GM12878 (cell line): ENCODE measurements around the gene DELE1.

Source experiments
- CBX3 ChIP-seq: fragments of 200-600 bp; sonication (generic); IDR thresholded peaks from 2 replicates; pipeline ENCODE4 v1.6.1; 2016; ENCODE audit warnings: low read depth, borderline replicate concordance
- CEBPB ChIP-seq, 2 experiments: fragments of 150-350 bp in 1 of 2; IDR thresholded peaks; 2 replicates each; pipeline ENCODE4 v1.6.1; 2012 to 2014; ENCODE audit warnings: low read depth in 2 of 2, low read length in 2 of 2, borderline replicate concordance in 1 of 2, inconsistent platforms in 1 of 2
- EZH2 ChIP-seq: IDR thresholded peaks from 2 replicates; pipeline ENCODE4 v1.6.1; 2012; ENCODE audit warnings: low read depth, mild to moderate bottlenecking, control low read depth, inconsistent platforms, low read length, borderline replicate concordance; ENCODE audit not compliant: control insufficient read depth
- MTA3 ChIP-seq: IDR thresholded peaks from 2 replicates; pipeline ENCODE4 v1.6.1; 2012; ENCODE audit warnings: low read length, inconsistent platforms, borderline replicate concordance
- NR2C2 ChIP-seq: IDR thresholded peaks from 2 replicates; pipeline ENCODE4 v1.6.1; 2011; ENCODE audit warnings: borderline replicate concordance, low read depth; ENCODE audit not compliant: control insufficient read depth, insufficient read length
- POLR2A ChIP-seq: IDR thresholded peaks from 2 replicates; pipeline ENCODE4 v1.6.1; 2011; ENCODE audit warnings: low read depth, mild to moderate bottlenecking, low read length
- RFX5 ChIP-seq: IDR thresholded peaks from 2 replicates; pipeline ENCODE4 v1.6.1; 2011; ENCODE audit warnings: low read depth, low read length, improper control_type of control experiment
- ZNF274 ChIP-seq: IDR thresholded peaks from one replicate; pipeline ENCODE4 v1.8.0; 2011; ENCODE audit not compliant: insufficient read length, insufficient read depth
- ZSCAN29 ChIP-seq: fragments of 450-650 bp; IDR thresholded peaks from 2 replicates; pipeline ENCODE4 v1.6.1; 2017; ENCODE audit warnings: mild to moderate bottlenecking, moderate library complexity
- TF ChIP-seq, protein P1 (sequence below), 3 experiments: IDR thresholded peaks in 2 of 3; conservative IDR thresholded peaks in 1 of 3; 2 replicates each; pipeline ENCODE4 v1.5.1; 2011; ENCODE audit warnings: low read depth in 3 of 3, low read length in 3 of 3, mild to moderate bottlenecking in 3 of 3, control low read depth in 2 of 3, moderate library complexity in 2 of 3, inconsistent platforms in 1 of 3, mixed read lengths in 1 of 3; ENCODE audit not compliant: control insufficient read depth in 2 of 3, insufficient read depth in 1 of 3; ENCODE audit errors: extremely low read depth in 1 of 3
- TF ChIP-seq, protein P2 (sequence below): IDR thresholded peaks from 2 replicates; pipeline ENCODE4 v1.6.1; 2012; ENCODE audit warnings: improper control_type of control experiment, low read depth, low read length; ENCODE audit not compliant: insufficient replicate concordance
- TF ChIP-seq, protein P3 (sequence below): fragments of 150-350 bp; IDR thresholded peaks from 2 replicates; pipeline ENCODE4 v1.6.1; 2014; ENCODE audit warnings: mild to moderate bottlenecking, low read depth, low read length

DNA sequence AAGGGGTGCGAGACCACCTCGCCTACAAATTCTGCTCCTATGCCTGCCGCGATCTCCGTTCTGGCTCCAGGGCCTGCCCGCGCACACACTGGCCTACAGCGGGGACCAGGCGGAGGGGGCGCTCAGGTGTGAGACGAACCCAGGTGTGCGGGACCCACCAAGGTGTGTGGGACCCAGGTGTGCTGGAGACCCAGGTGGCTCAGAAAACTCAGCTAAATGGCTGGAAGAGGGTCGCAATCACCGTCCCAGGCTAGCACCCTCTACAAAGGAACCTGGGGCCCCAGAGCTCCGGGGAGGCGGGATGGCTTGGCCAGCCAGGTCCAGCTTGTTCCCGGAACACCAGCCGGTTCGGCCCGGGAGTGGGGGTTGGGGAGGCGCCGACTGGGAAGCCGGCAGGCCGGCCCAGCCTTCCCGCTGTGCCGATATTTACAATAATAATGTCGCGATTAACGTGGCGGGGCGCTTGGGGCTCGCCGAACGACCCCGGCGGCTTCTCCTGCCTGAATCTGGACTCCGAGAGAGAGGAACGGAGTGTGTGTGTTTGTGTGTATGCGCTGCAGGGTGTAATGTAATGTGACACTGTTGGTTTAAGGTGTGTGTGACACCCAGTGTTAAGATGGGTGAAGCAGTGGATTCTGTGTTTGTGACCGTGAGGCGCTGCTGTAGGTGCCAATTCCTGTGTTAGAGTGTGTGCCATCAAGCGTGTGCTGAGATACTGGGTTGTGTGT lies 46.9 kb upstream of the DELE1 start:
- TF ChIP-seq, protein P1, sequence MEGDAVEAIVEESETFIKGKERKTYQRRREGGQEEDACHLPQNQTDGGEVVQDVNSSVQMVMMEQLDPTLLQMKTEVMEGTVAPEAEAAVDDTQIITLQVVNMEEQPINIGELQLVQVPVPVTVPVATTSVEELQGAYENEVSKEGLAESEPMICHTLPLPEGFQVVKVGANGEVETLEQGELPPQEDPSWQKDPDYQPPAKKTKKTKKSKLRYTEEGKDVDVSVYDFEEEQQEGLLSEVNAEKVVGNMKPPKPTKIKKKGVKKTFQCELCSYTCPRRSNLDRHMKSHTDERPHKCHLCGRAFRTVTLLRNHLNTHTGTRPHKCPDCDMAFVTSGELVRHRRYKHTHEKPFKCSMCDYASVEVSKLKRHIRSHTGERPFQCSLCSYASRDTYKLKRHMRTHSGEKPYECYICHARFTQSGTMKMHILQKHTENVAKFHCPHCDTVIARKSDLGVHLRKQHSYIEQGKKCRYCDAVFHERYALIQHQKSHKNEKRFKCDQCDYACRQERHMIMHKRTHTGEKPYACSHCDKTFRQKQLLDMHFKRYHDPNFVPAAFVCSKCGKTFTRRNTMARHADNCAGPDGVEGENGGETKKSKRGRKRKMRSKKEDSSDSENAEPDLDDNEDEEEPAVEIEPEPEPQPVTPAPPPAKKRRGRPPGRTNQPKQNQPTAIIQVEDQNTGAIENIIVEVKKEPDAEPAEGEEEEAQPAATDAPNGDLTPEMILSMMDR (IDR thresholded peaks at IDR 0.05 in 2 of 3, conservative IDR thresholded peaks at IDR 0.05 in 1 of 3; ENCODE audit: control insufficient read depth in 2 of 3, extremely low read depth in 1 of 3, insufficient read depth in 1 of 3, low read depth in 3 of 3, low read length in 3 of 3): no peak
- no peak for TF ChIP-seq NR2C2
- no peak for TF ChIP-seq POLR2A
- TF ChIP-seq ZSCAN29: no peak
- no peak for TF ChIP-seq CEBPB (IDR thresholded peaks at IDR 0.05; ENCODE audit: borderline replicate concordance in 1 of 2, low read depth in 2 of 2, low read length in 2 of 2)
- no peak for TF ChIP-seq RFX5
- TF ChIP-seq, protein P2, sequence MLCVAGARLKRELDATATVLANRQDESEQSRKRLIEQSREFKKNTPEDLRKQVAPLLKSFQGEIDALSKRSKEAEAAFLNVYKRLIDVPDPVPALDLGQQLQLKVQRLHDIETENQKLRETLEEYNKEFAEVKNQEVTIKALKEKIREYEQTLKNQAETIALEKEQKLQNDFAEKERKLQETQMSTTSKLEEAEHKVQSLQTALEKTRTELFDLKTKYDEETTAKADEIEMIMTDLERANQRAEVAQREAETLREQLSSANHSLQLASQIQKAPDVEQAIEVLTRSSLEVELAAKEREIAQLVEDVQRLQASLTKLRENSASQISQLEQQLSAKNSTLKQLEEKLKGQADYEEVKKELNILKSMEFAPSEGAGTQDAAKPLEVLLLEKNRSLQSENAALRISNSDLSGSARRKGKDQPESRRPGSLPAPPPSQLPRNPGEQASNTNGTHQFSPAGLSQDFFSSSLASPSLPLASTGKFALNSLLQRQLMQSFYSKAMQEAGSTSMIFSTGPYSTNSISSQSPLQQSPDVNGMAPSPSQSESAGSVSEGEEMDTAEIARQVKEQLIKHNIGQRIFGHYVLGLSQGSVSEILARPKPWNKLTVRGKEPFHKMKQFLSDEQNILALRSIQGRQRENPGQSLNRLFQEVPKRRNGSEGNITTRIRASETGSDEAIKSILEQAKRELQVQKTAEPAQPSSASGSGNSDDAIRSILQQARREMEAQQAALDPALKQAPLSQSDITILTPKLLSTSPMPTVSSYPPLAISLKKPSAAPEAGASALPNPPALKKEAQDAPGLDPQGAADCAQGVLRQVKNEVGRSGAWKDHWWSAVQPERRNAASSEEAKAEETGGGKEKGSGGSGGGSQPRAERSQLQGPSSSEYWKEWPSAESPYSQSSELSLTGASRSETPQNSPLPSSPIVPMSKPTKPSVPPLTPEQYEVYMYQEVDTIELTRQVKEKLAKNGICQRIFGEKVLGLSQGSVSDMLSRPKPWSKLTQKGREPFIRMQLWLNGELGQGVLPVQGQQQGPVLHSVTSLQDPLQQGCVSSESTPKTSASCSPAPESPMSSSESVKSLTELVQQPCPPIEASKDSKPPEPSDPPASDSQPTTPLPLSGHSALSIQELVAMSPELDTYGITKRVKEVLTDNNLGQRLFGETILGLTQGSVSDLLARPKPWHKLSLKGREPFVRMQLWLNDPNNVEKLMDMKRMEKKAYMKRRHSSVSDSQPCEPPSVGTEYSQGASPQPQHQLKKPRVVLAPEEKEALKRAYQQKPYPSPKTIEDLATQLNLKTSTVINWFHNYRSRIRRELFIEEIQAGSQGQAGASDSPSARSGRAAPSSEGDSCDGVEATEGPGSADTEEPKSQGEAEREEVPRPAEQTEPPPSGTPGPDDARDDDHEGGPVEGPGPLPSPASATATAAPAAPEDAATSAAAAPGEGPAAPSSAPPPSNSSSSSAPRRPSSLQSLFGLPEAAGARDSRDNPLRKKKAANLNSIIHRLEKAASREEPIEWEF: no peak
- TF ChIP-seq EZH2: peak; percentile 99; the same call in 1 of the 2 replicates
- TF ChIP-seq MTA3: no peak
- no peak for TF ChIP-seq ZNF274
- TF ChIP-seq, protein P3, sequence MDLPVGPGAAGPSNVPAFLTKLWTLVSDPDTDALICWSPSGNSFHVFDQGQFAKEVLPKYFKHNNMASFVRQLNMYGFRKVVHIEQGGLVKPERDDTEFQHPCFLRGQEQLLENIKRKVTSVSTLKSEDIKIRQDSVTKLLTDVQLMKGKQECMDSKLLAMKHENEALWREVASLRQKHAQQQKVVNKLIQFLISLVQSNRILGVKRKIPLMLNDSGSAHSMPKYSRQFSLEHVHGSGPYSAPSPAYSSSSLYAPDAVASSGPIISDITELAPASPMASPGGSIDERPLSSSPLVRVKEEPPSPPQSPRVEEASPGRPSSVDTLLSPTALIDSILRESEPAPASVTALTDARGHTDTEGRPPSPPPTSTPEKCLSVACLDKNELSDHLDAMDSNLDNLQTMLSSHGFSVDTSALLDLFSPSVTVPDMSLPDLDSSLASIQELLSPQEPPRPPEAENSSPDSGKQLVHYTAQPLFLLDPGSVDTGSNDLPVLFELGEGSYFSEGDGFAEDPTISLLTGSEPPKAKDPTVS: no peak
- TF ChIP-seq CBX3: no peak
